B cell (primary cell): Measurements from ENCODE around the gene PRTFDC1. TPM values are rescaled to one million over a fixed set of nuclear protein-coding genes. Genes with fewer than 3 reads are reported as not detected.

ENCODE experiments used
- ATAC-seq: fragments of 200-7000 bp; cut with Tn5 transposase; one replicate; pipeline ENCODE4 v1.10.0; 2021; ENCODE audit warnings: low read depth, mild to moderate bottlenecking, moderate number of reproducible peaks, moderate library complexity
- CTCF ChIA-PET: fragments of 350-600 bp; sonication (Branson Sonifier 250); formaldehyde crosslinking; loops from one replicate; lab custom pipeline; 2021; ENCODE audit warnings: antibody characterized with exemption, inconsistent platforms; lab: Charles Lee
- POLR2A ChIA-PET: fragments of 350-600 bp; sonication (Branson Sonifier 250); formaldehyde crosslinking; loops from one replicate; lab custom pipeline; 2021; ENCODE audit warnings: antibody characterized with exemption; lab: Charles Lee
- DNase-seq: peaks from one replicate; pipeline ENCODE4 v3.0.0; 2013
- H2AFZ ChIP-seq: 2 replicates; pipeline ENCODE4 v1.6.1; 2012; ENCODE audit warnings: mild to moderate bottlenecking, low read depth, low read length; ENCODE audit not compliant: insufficient read depth, poor library complexity, severe bottlenecking
- H3K27ac ChIP-seq, 2 donors: 1 replicate in 1 of 2; 2 replicates in 1 of 2; pipeline ENCODE4 v1.5.1; 2012 to 2013; ENCODE audit warnings: low read length in 2 of 2, mild to moderate bottlenecking in 2 of 2, moderate library complexity in 1 of 2
- H3K27me3 ChIP-seq, 4 experiments: fragments of 200-600 bp in 1 of 4; sonication (generic) in 1 of 4; replicated peaks in 1 of 4; 1 replicate in 2 of 4; 2 replicates in 2 of 4; pipeline versions ENCODE4 v1.6.1 to v1.7.0; 2013 to 2016; ENCODE audit warnings: low read length in 3 of 4, mild to moderate bottlenecking in 2 of 4, mixed read lengths in 1 of 4, moderate library complexity in 1 of 4; ENCODE audit not compliant: insufficient read depth in 4 of 4, control insufficient read depth in 3 of 4; ENCODE audit errors: control extremely low read depth in 1 of 4
- H3K36me3 ChIP-seq, 2 experiments: replicated peaks in 1 of 2; 1 replicate in 1 of 2; 2 replicates in 1 of 2; pipeline versions ENCODE4 v1.6.1 to v1.7.1; 2013; ENCODE audit warnings: low read length in 1 of 2; ENCODE audit not compliant: insufficient read depth in 2 of 2, control insufficient read depth in 1 of 2; ENCODE audit errors: control extremely low read depth in 1 of 2, extremely low read depth in 1 of 2
- H3K4me1 ChIP-seq, 2 donors: fragments of 200-600 bp in 1 of 2; sonication (generic) in 1 of 2; 1 replicate in 1 of 2; 2 replicates in 1 of 2; pipeline versions ENCODE4 v1.5.1 to v1.6.1; 2013 to 2017; ENCODE audit warnings: low read length in 2 of 2; ENCODE audit not compliant: control insufficient read depth in 2 of 2, insufficient read depth in 2 of 2
- H3K4me2 ChIP-seq: replicated peaks from 2 replicates; pipeline ENCODE3; 2012; ENCODE audit warnings: mild to moderate bottlenecking, low read depth, low read length; ENCODE audit not compliant: poor library complexity, severe bottlenecking
- H3K4me3 ChIP-seq, 5 experiments: fragments of 200-600 bp in 1 of 5; sonication (generic) in 1 of 5; 1 replicate in 3 of 5; 2 replicates in 2 of 5; pipeline versions ENCODE4 v1.5.1 to v1.7.0; 2011 to 2016; ENCODE audit warnings: low read length in 4 of 5, mild to moderate bottlenecking in 4 of 5, low read depth in 2 of 5, control low read depth in 1 of 5, moderate library complexity in 1 of 5; ENCODE audit not compliant: insufficient read depth in 1 of 5; ENCODE audit errors: control extremely low read depth in 1 of 5, extremely low read depth in 1 of 5
- H3K79me2 ChIP-seq: fragments of 200-600 bp; sonication (generic); one replicate; pipeline ENCODE4 v1.6.0; 2016; ENCODE audit warnings: low read length; ENCODE audit not compliant: control insufficient read depth, insufficient read depth
- H3K9ac ChIP-seq: fragments of 200-600 bp; sonication (generic); 2 replicates; pipeline ENCODE4 v1.6.1; 2017; ENCODE audit warnings: mild to moderate bottlenecking, low read length, moderate library complexity
- H3K9me3 ChIP-seq, 3 donors: one replicate each; pipeline versions ENCODE4 v1.6.1 to v1.7.1; 2013; ENCODE audit warnings: low read length in 2 of 3; ENCODE audit not compliant: control insufficient read depth in 2 of 3, insufficient read depth in 1 of 3; ENCODE audit errors: control extremely low read depth in 1 of 3
- H4K20me1 ChIP-seq: 2 replicates; pipeline ENCODE4 v1.6.0; 2012; ENCODE audit warnings: mild to moderate bottlenecking, low read length; ENCODE audit not compliant: insufficient read depth, control insufficient read depth, poor library complexity, severe bottlenecking
- H3K27ac Mint-ChIP-seq: one replicate; pipeline ENCODE4 v1.8.0; 2021; ENCODE audit warnings: mixed read lengths
- H3K27me3 Mint-ChIP-seq: one replicate; pipeline ENCODE4 v1.8.0; 2021; ENCODE audit warnings: mixed read lengths
- H3K4me1 Mint-ChIP-seq: one replicate; pipeline ENCODE4 v1.8.0; 2021; ENCODE audit warnings: mixed read lengths
- H3K4me3 Mint-ChIP-seq: one replicate; pipeline ENCODE4 v1.8.0; 2021; ENCODE audit warnings: mixed read lengths
- H3K9me3 Mint-ChIP-seq: one replicate; pipeline ENCODE4 v1.8.0; 2022; ENCODE audit warnings: mixed read lengths; ENCODE audit not compliant: insufficient read depth
- EZH2 ChIP-seq: IDR thresholded peaks from 2 replicates; pipeline ENCODE4 v1.6.1; 2012; ENCODE audit warnings: borderline replicate concordance, low read depth, mild to moderate bottlenecking, moderate library complexity, low read length; ENCODE audit not compliant: insufficient read depth, poor library complexity, severe bottlenecking
- WGBS: methylation state at CpG from one replicate; pipeline ENCODE4 v1.1.5; 2013; ENCODE audit warnings: missing lambda C conversion rate; ENCODE audit not compliant: insufficient coverage; 5-methylcytosine and 5-hydroxymethylcytosine counted together
- intact Hi-C: fragments of 100-400 bp; cut with micrococcal nuclease; formaldehyde crosslinking; loops from one replicate; pipeline ENCODE4 v1.10.0; 2022
- polyA plus RNA-seq: library from polyadenylated mRNA; depleted of rRNA; stranded (reverse); fragments of >200 nt; gene quantifications from 2 replicates; pipeline ENCODE4 v1.2.3, GENCODE V29; 2012
- total RNA-seq, 2 donors: library from RNA; stranded (reverse); fragments of 120-200 nt in 1 of 2; gene quantifications; 1 replicate in 1 of 2; 2 replicates in 1 of 2; pipeline versions ENCODE4 v1.2.3 to v1.2.4, GENCODE V29; 2013 to 2022
- TF ChIP-seq, protein P1 (sequence below): fragments of 200-600 bp; IDR thresholded peaks from one replicate; pipeline ENCODE4 v1.8.0; 2022; ENCODE audit warnings: antibody characterized with exemption, mild to moderate bottlenecking

PRTFDC1 gene
- total and polyA plus RNA-seq, 2 donors (not counting 1 experiment from before 2014, with no cell fraction given), result 0.63 TPM; not detected in 1

DNA sequence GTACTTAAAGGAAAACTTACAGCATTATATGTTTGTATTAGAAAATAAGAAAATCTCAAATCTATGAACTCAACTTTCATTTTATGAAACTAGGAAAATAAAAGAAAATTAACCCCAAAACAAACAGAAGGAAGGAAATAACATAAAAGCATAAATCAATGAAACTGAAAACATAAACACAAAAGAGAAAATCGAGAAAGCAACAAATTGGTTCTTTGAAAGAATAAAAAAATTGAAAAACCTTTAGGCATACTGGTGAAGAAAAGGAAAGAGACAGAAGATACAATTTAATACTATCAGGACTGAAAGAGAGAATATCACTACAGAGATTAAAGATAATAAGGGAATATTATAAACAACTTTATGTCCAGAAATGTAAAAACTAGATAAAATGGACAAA lies 21.2 kb downstream of the PRTFDC1 start:
- Histone ChIP-seq H3K4me2 (no peak overlapping the region), H3K9ac (no peak overlapping the region), H3K4me1 (peaks cover 4 to 7% of the 10 kb centered on the region in 2 donors), H3K9me3 (no peaks in the 10 kb centered on the region), H4K20me1 (no peaks in the 10 kb centered on the region), H3K36me3 (no peaks in the 10 kb centered on the region), H2AFZ (no peak overlapping the region), H3K27ac (no peak overlapping the region), H3K4me3 (no peak overlapping the region), H3K79me2 (no peaks in the 10 kb centered on the region), H3K27me3 (no peaks in the 10 kb centered on the region)
- no CpG with 5 or more reads among the region's 1 CpG for WGBS
- TF ChIP-seq, protein P1, sequence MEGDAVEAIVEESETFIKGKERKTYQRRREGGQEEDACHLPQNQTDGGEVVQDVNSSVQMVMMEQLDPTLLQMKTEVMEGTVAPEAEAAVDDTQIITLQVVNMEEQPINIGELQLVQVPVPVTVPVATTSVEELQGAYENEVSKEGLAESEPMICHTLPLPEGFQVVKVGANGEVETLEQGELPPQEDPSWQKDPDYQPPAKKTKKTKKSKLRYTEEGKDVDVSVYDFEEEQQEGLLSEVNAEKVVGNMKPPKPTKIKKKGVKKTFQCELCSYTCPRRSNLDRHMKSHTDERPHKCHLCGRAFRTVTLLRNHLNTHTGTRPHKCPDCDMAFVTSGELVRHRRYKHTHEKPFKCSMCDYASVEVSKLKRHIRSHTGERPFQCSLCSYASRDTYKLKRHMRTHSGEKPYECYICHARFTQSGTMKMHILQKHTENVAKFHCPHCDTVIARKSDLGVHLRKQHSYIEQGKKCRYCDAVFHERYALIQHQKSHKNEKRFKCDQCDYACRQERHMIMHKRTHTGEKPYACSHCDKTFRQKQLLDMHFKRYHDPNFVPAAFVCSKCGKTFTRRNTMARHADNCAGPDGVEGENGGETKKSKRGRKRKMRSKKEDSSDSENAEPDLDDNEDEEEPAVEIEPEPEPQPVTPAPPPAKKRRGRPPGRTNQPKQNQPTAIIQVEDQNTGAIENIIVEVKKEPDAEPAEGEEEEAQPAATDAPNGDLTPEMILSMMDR, result no peak
- TF ChIP-seq EZH2, result no peak
- H3K9me3 Mint-ChIP-seq, result no peaks in the 10 kb centered on the region
- H3K4me1 Mint-ChIP-seq, result peaks cover 18% of the 10 kb centered on the region
- DNase-seq (no peak), ATAC-seq (no peak)
- H3K27ac Mint-ChIP-seq, result no peak overlapping the region
- no peak overlapping the region for H3K4me3 Mint-ChIP-seq
- H3K27me3 Mint-ChIP-seq, result no peaks in the 10 kb centered on the region
- CTCF ChIA-PET, result interaction anchor here (0.7 kb wide), 1 partner anchor 754 kb away, joined by 3 read pairs; no protein-coding TSS in a partner anchor
- POLR2A ChIA-PET, result no interaction called here
- intact Hi-C loops, result no loop called here

DNA sequence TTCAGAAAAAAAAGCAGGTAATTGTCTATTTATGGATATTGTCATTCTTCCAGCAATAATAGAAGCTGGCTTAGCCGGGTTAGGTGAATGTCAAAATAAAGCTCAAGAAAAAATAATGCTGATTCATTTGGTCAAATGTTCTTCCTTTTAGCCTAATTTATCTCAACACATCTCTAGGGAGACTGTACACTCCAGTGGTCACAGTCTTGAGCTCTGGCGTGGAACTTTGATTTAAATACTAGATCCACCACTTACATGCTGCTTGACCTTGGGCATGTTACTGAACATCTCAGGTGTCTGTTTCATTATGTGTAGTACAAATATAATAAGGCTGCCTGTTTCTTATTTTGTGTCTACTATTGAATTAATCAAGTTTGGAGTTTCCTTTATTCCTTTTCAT lies 22.0 kb downstream of the PRTFDC1 start:
- Histone ChIP-seq H3K27ac (no peak overlapping the region), H4K20me1 (no peaks in the 10 kb centered on the region), H3K9me3 (no peaks in the 10 kb centered on the region), H3K27me3 (no peaks in the 10 kb centered on the region), H3K9ac (no peak overlapping the region), H3K4me1 (peaks cover 4 to 7% of the 10 kb centered on the region in 2 donors), H3K4me2 (no peak overlapping the region), H3K36me3 (no peaks in the 10 kb centered on the region), H2AFZ (no peak overlapping the region), H3K4me3 (no peak overlapping the region), H3K79me2 (no peaks in the 10 kb centered on the region)
- Mint-ChIP-seq H3K4me1 (peaks cover 18% of the 10 kb centered on the region), H3K4me3 (no peak overlapping the region), H3K9me3 (no peaks in the 10 kb centered on the region), H3K27ac (no peak overlapping the region), H3K27me3 (no peaks in the 10 kb centered on the region)
- TF ChIP-seq, protein P1, result no peak
- no peak for TF ChIP-seq EZH2
- POLR2A ChIA-PET, result no interaction called here
- intact Hi-C loops, result no loop called here
- no peak for ATAC-seq
- no peak for DNase-seq
- WGBS, result no CpG with 5 or more reads among the region's 2 CpGs
- CTCF ChIA-PET, result interaction anchor here (1.1 kb wide), 1 partner anchor 23 kb away, joined by 4 read pairs; the partner anchor contains the start of gene PRTFDC1
